ENCODE data around the gene AK4.

Gene AK4

DNA sequence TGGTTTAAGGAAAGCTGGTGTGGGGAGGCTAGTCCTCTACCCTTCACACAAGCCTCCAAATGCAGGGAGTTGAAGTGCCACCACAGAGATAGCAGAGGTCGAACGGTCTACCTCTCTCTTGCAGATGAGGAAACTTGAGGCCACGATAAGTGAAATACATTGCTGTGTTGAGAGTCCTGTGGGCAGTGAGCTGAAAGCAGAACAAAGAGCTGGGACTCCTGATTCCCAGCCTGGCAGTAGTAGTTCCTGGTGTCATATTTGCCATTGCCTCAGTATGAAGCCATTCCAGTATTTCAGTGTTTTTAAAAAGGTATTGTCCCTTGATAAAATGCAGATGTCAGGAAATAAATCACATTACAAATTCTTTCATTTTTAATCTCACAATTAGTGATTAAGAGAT, 28.6 kb downstream of the AK4 start:
- Histone ChIP-seq H3K4me2 (ENCODE audit: insufficient read depth, low read length) (no peak overlapping the region), H3K79me2 (ENCODE audit: insufficient read depth, low read length) (no peaks in the 10 kb centered on the region), H3K36me3 (ENCODE audit: insufficient read depth, low read length) (no peaks in the 10 kb centered on the region), H3K27me3 (ENCODE audit: insufficient read depth, low read length, poor library complexity) (peaks cover 9% of the 10 kb centered on the region), H3K4me1 (ENCODE audit: insufficient read depth, low read length) (no peaks in the 10 kb centered on the region), H2AFZ (ENCODE audit: low read depth, low read length) (no peak overlapping the region), H4K20me1 (ENCODE audit: insufficient read depth, low read length) (no peaks in the 10 kb centered on the region), H3K9ac (ENCODE audit: low read depth, low read length) (no peak overlapping the region), H3K9me3 (ENCODE audit: insufficient read depth, low read length, severe bottlenecking) (no peaks in the 10 kb centered on the region), H3K4me3 (ENCODE audit: low read depth in 1 of 2, low read length in 2 of 2) (no peak overlapping the region), H3K27ac (ENCODE audit: low read length) (no peak overlapping the region)
- no peak for TF ChIP-seq EZH2 (IDR thresholded peaks at IDR 0.05; ENCODE audit: borderline replicate concordance, low read depth, low read length, severe bottlenecking)
- TF ChIP-seq, protein P1, sequence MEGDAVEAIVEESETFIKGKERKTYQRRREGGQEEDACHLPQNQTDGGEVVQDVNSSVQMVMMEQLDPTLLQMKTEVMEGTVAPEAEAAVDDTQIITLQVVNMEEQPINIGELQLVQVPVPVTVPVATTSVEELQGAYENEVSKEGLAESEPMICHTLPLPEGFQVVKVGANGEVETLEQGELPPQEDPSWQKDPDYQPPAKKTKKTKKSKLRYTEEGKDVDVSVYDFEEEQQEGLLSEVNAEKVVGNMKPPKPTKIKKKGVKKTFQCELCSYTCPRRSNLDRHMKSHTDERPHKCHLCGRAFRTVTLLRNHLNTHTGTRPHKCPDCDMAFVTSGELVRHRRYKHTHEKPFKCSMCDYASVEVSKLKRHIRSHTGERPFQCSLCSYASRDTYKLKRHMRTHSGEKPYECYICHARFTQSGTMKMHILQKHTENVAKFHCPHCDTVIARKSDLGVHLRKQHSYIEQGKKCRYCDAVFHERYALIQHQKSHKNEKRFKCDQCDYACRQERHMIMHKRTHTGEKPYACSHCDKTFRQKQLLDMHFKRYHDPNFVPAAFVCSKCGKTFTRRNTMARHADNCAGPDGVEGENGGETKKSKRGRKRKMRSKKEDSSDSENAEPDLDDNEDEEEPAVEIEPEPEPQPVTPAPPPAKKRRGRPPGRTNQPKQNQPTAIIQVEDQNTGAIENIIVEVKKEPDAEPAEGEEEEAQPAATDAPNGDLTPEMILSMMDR (IDR thresholded peaks at IDR 0.05; ENCODE audit: borderline replicate concordance, extremely low read depth, low read length, poor library complexity, severe bottlenecking) = no peak
- no peak for DNase-seq
- no peak for ATAC-seq (ENCODE audit: insufficient read depth, low read depth)

DNA sequence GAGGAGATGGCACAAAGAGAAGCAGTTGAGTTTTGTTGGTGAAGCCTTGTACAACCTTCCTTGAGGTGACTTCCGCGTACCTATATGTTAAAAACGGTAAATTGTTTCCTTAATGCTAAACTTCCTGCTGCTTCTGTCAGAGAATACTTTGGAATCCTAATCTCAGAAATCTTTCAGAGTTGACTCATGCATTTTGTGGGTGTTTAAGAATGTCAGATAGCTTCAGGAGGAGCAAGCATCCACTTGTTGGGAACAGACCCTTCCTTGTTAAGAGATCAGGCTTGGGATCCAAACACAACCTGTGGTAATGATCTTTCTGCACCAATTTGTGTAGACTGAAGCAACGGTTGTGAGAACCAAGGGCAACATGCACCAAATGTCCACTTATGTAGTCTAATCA, 29.5 kb downstream of the AK4 start:
- Histone ChIP-seq H3K9ac (ENCODE audit: low read depth, low read length) (no peak overlapping the region), H3K27ac (ENCODE audit: low read length) (no peak overlapping the region), H3K9me3 (ENCODE audit: insufficient read depth, low read length, severe bottlenecking) (no peaks in the 10 kb centered on the region), H3K4me3 (ENCODE audit: low read depth in 1 of 2, low read length in 2 of 2) (no peak overlapping the region), H3K4me1 (ENCODE audit: insufficient read depth, low read length) (no peaks in the 10 kb centered on the region), H2AFZ (ENCODE audit: low read depth, low read length) (no peak overlapping the region), H3K4me2 (ENCODE audit: insufficient read depth, low read length) (no peak overlapping the region), H4K20me1 (ENCODE audit: insufficient read depth, low read length) (no peaks in the 10 kb centered on the region), H3K79me2 (ENCODE audit: insufficient read depth, low read length) (no peaks in the 10 kb centered on the region), H3K27me3 (ENCODE audit: insufficient read depth, low read length, poor library complexity) (peaks cover 9% of the 10 kb centered on the region), H3K36me3 (ENCODE audit: insufficient read depth, low read length) (no peaks in the 10 kb centered on the region)
- DNase-seq (no peak), ATAC-seq (ENCODE audit: insufficient read depth, low read depth) (no peak)
- TF ChIP-seq, protein P1 (IDR thresholded peaks at IDR 0.05; ENCODE audit: borderline replicate concordance, extremely low read depth, low read length, poor library complexity, severe bottlenecking) = no peak
- no peak for TF ChIP-seq EZH2 (IDR thresholded peaks at IDR 0.05; ENCODE audit: borderline replicate concordance, low read depth, low read length, severe bottlenecking)

DNA sequence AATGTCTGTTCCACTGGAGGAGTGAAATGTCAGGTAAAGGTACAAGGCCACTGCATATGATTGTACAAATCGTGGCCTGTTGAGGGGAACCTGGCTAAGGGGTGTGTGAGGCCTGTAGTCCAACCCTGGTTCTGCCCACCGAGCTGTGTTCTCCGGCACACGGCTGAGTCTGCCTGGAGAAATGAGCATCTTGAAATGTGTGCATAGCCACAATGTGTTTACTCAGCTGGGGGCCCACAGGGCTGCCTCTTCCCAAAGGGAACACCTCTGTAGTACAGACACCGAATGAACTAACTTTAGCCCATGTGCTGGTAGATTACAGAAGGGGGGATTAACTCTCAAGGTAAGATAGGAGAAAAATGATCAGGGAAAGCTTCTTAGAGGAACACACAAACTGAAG, 30.2 kb downstream of the AK4 start:
- H3K27me3 ChIP-seq (ENCODE audit: insufficient read depth, low read length, poor library complexity) = peaks cover 9% of the 10 kb centered on the region
- TF ChIP-seq, protein P1 (IDR thresholded peaks at IDR 0.05; ENCODE audit: borderline replicate concordance, extremely low read depth, low read length, poor library complexity, severe bottlenecking) = no peak
- no peak for TF ChIP-seq EZH2 (IDR thresholded peaks at IDR 0.05; ENCODE audit: borderline replicate concordance, low read depth, low read length, severe bottlenecking)
- no peaks in the 10 kb centered on the region for H3K9me3 ChIP-seq (ENCODE audit: insufficient read depth, low read length, severe bottlenecking)
- H3K79me2 ChIP-seq (ENCODE audit: insufficient read depth, low read length) = no peaks in the 10 kb centered on the region
- no peaks in the 10 kb centered on the region for H3K36me3 ChIP-seq (ENCODE audit: insufficient read depth, low read length)
- H3K9ac ChIP-seq (ENCODE audit: low read depth, low read length) = no peak overlapping the region
- no peak for ATAC-seq (ENCODE audit: insufficient read depth, low read depth)
- H4K20me1 ChIP-seq (ENCODE audit: insufficient read depth, low read length) = no peaks in the 10 kb centered on the region
- DNase-seq = no peak
- no peak overlapping the region for H3K4me2 ChIP-seq (ENCODE audit: insufficient read depth, low read length)
- H3K4me3 ChIP-seq (ENCODE audit: low read depth in 1 of 2, low read length in 2 of 2) = no peak overlapping the region
- H3K27ac ChIP-seq (ENCODE audit: low read length) = no peak overlapping the region
- no peaks in the 10 kb centered on the region for H3K4me1 ChIP-seq (ENCODE audit: insufficient read depth, low read length)
- H2AFZ ChIP-seq (ENCODE audit: low read depth, low read length) = no peak overlapping the region

DNA sequence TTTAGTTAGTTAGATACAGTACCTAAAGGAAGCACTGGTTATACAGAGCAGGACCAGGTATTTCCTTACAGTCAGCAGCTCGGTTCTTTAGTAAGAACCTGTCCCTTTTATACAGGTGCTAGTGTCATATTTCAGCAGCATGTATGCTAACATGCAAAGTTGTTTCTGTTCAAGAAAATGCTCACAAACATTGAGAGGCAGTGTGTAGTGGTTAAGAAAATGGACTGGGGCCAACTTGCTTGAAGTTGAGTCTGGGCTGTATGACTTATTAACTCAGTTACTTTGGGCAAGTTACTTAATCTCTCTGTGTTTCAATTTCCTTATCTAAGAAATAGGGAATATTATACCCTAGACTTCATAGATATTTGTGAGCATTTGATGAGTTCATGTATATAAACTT, 31.1 kb downstream of the AK4 start:
- no peak overlapping the region for H3K4me2 ChIP-seq (ENCODE audit: insufficient read depth, low read length)
- TF ChIP-seq, protein P1 (IDR thresholded peaks at IDR 0.05; ENCODE audit: borderline replicate concordance, extremely low read depth, low read length, poor library complexity, severe bottlenecking) = no peak
- no peak for TF ChIP-seq EZH2 (IDR thresholded peaks at IDR 0.05; ENCODE audit: borderline replicate concordance, low read depth, low read length, severe bottlenecking)
- no peak overlapping the region for H3K27ac ChIP-seq (ENCODE audit: low read length)
- H4K20me1 ChIP-seq (ENCODE audit: insufficient read depth, low read length) = no peaks in the 10 kb centered on the region
- no peaks in the 10 kb centered on the region for H3K36me3 ChIP-seq (ENCODE audit: insufficient read depth, low read length)
- H3K27me3 ChIP-seq (ENCODE audit: insufficient read depth, low read length, poor library complexity) = peaks cover 9% of the 10 kb centered on the region
- H3K4me1 ChIP-seq (ENCODE audit: insufficient read depth, low read length) = no peaks in the 10 kb centered on the region
- ATAC-seq (ENCODE audit: insufficient read depth, low read depth) (no peak), DNase-seq (no peak)
- no peaks in the 10 kb centered on the region for H3K79me2 ChIP-seq (ENCODE audit: insufficient read depth, low read length)
- H3K4me3 ChIP-seq (ENCODE audit: low read depth in 1 of 2, low read length in 2 of 2) = no peak overlapping the region
- no peaks in the 10 kb centered on the region for H3K9me3 ChIP-seq (ENCODE audit: insufficient read depth, low read length, severe bottlenecking)
- H3K9ac ChIP-seq (ENCODE audit: low read depth, low read length) = no peak overlapping the region
- no peak overlapping the region for H2AFZ ChIP-seq (ENCODE audit: low read depth, low read length)

Measured in DND-41 (cell line).